IPS DF 6.9 (cell line): ENCODE results near the gene CAPN14.

Experiments
- DNase-seq: peaks from one replicate; pipeline ENCODE4 v3.0.0-alpha.2; 2013; ENCODE audit warnings: low read depth, low spot score
- H3K27ac ChIP-seq: one replicate; pipeline ENCODE4 v1.5.1; 2013; ENCODE audit warnings: low read length, control low read depth
- H3K27me3 ChIP-seq: 2 replicates; pipeline ENCODE4 v1.6.1; 2013; ENCODE audit warnings: mild to moderate bottlenecking, low read length; ENCODE audit not compliant: control insufficient read depth, insufficient read depth
- H3K36me3 ChIP-seq: 2 replicates; pipeline ENCODE4 v1.6.1; 2013; ENCODE audit warnings: low read length; ENCODE audit not compliant: control insufficient read depth, insufficient read depth
- H3K4me1 ChIP-seq: 2 replicates; pipeline ENCODE4 v1.6.1; 2013; ENCODE audit warnings: low read length; ENCODE audit not compliant: control insufficient read depth, insufficient read depth
- H3K4me3 ChIP-seq: 2 replicates; pipeline ENCODE4 v1.5.1; 2013; ENCODE audit warnings: mild to moderate bottlenecking, low read length
- H3K9me3 ChIP-seq: 2 replicates; pipeline ENCODE4 v1.6.1; 2013; ENCODE audit warnings: low read length, inconsistent platforms; ENCODE audit not compliant: control insufficient read depth, insufficient read depth
- WGBS: extraction: QIAGEN DNeasy Blood & Tissue Kit; methylation state at CpG from one replicate; pipeline ENCODE4 v1.1.7; 2013; ENCODE audit warnings: mixed read lengths, missing lambda C conversion rate; ENCODE audit not compliant: insufficient read length, insufficient coverage; 5-methylcytosine and 5-hydroxymethylcytosine counted together

Gene CAPN14

DNA sequence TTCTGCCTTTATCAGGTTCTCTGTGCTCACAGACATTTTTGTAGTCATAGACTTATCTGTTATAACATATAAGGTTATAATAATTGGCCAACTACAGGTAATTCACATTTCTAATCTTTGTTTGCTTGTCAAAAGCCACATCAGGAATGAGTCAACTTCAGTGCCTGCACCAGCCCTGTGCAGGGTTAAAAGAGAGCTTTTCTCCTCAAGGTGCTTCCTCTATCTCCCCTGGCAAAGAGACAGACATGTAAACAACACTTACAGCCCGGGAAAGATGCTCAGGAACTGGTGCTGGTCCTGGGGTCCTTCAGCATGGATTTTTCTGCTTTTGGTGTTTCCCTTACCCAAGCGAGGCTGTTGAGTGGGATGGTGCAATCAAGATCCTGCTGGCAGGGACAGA is 9.0 kb upstream of the CAPN14 start:
- Histone ChIP-seq H3K36me3 (no peaks in the 10 kb centered on the region), H3K4me3 (no peak overlapping the region), H3K9me3 (no peaks in the 10 kb centered on the region), H3K27me3 (no peaks in the 10 kb centered on the region), H3K4me1 (no peaks in the 10 kb centered on the region), H3K27ac (no peak overlapping the region)
- DNase-seq: no peak
- no CpG with 5 or more reads among the region's 2 CpGs for WGBS

- no peak overlapping the region for H3K27ac ChIP-seq
- H3K9me3 ChIP-seq: no peaks in the 10 kb centered on the region
- H3K27me3 ChIP-seq: no peaks in the 10 kb centered on the region
- H3K4me1 ChIP-seq: no peaks in the 10 kb centered on the region
- WGBS: no CpG with 5 or more reads among the region's 7 CpGs
- H3K4me3 ChIP-seq: no peak overlapping the region
- H3K36me3 ChIP-seq: no peaks in the 10 kb centered on the region
- no peak for DNase-seq
Observed at GRCh38 chr2:31223749-31224148, 6.4 kb upstream of the CAPN14 start.

- Histone ChIP-seq H3K27ac (no peak overlapping the region), H3K27me3 (no peaks in the 10 kb centered on the region), H3K4me1 (no peaks in the 10 kb centered on the region), H3K4me3 (no peak overlapping the region), H3K36me3 (no peaks in the 10 kb centered on the region), H3K9me3 (no peaks in the 10 kb centered on the region)
- no peak for DNase-seq
- no CpG with 5 or more reads among the region's 4 CpGs for WGBS
Observed at GRCh38 chr2:31223026-31223425, 5.7 kb upstream of the CAPN14 start.

DNA sequence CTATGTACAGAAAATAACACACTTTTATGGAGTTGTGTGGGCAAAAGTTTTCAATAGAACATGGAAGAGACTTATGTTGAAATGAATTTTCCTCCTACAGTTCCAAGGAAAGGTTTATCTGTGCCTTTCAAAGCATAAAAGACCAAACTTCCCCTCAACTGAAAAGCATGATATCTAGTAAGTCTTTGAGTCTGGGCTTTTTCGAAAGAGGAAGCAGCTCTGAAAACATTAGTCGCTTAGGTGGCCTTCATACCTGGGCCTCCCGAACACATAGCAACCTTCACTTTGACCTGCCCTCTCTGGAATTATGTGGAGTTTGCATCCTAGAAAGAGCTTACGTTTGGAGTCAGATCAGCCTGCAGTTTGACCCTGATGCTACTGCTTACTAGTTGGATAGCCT is 4.8 kb upstream of the CAPN14 start:
- no peak for DNase-seq
- Histone ChIP-seq H3K27me3 (no peaks in the 10 kb centered on the region), H3K9me3 (no peaks in the 10 kb centered on the region), H3K4me1 (no peaks in the 10 kb centered on the region), H3K36me3 (no peaks in the 10 kb centered on the region), H3K27ac (no peak overlapping the region), H3K4me3 (no peak overlapping the region)
- WGBS: no CpG with 5 or more reads among the region's 4 CpGs

GRCh38 chr2:31221544-31221943 is 4.2 kb upstream of the CAPN14 start:
- no peaks in the 10 kb centered on the region for H3K9me3 ChIP-seq
- H3K27me3 ChIP-seq: no peaks in the 10 kb centered on the region
- H3K4me3 ChIP-seq: no peak overlapping the region
- H3K27ac ChIP-seq: no peak overlapping the region
- no peaks in the 10 kb centered on the region for H3K4me1 ChIP-seq
- no peaks in the 10 kb centered on the region for H3K36me3 ChIP-seq
- DNase-seq: no peak
- no CpG with 5 or more reads among the region's 6 CpGs for WGBS

- Histone ChIP-seq H3K27me3 (no peaks in the 10 kb centered on the region), H3K4me1 (no peaks in the 10 kb centered on the region), H3K36me3 (no peaks in the 10 kb centered on the region), H3K27ac (no peak overlapping the region), H3K9me3 (no peaks in the 10 kb centered on the region), H3K4me3 (no peak overlapping the region)
- DNase-seq: no peak
- WGBS: no CpG with 5 or more reads among the region's 11 CpGs
Observed at GRCh38 chr2:31219131-31219969, 2.0 kb upstream of the CAPN14 start.

DNA sequence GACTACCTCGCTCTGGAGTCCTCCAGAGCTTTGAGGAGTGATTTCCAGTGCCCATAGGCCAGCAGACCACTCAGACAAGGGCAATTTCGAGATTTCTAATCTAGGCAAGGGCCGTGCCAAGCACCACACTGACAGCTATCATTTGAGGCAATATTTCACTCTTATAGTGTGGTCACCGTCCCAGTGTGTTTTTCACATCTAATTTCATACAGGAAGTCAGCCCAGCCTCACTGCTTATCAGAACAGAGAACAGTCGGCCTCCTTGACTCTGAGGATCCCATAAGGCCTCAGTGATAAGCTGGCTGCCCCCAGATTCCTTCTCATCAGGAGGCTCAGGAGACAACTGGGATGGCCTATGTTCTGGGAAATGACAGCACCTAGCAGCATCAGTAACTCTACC is 581 bp downstream of the CAPN14 start:
- WGBS: no CpG with 5 or more reads among the region's 5 CpGs
- Histone ChIP-seq H3K4me1 (no peaks in the 10 kb centered on the region), H3K36me3 (no peaks in the 10 kb centered on the region), H3K9me3 (no peaks in the 10 kb centered on the region), H3K27me3 (no peaks in the 10 kb centered on the region), H3K27ac (no peak overlapping the region), H3K4me3 (no peak overlapping the region)
- DNase-seq: no peak

- H3K27me3 ChIP-seq: no peaks in the 10 kb centered on the region
- DNase-seq: no peak
- no peak overlapping the region for H3K27ac ChIP-seq
- no peak overlapping the region for H3K4me3 ChIP-seq
- no peaks in the 10 kb centered on the region for H3K9me3 ChIP-seq
- no peaks in the 10 kb centered on the region for H3K36me3 ChIP-seq
- no CpG with 5 or more reads among the region's 8 CpGs for WGBS
- no peaks in the 10 kb centered on the region for H3K4me1 ChIP-seq
Observed at GRCh38 chr2:31214444-31214915, 2.8 kb downstream of the CAPN14 start.

DNA sequence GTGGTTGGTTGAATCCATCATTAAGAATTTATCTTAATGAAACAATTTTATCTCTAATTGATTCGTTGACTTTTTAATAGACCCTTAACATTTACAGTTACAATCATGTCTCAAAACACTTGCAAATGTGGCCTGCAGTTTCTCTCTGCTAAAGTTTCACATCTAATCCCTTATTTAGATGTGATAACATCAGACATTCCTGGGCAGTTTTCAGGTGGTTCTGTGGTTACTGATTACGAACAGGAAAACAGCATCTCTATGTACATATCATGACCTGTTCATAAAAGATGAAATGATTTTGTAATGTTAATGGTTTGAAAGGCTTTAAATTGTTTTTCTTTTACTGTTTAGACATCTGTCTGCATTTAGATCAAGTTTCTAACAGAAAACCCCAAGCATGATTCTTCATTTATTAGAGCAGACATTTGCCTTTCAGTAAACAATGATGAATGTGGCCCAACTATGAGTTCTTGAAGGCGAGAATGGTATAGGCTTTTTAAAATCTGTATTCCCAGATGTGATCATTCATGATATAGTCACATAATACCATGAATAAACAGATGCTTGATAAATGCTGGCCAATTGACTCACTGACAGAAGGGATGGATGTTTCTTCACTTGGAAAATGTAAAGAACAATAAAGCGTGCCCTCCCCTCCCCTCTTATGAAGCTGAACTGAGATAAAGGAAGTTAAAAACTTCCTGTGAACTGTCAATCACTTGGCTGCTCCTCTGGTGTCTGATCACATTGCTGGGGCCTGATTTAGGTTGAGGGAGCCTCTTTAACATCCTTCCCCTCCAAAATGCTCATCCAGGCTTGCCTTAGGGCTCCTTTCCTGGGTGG is 3.5 kb downstream of the CAPN14 start:
- Histone ChIP-seq H3K9me3 (no peaks in the 10 kb centered on the region), H3K36me3 (no peaks in the 10 kb centered on the region), H3K4me3 (no peak overlapping the region), H3K4me1 (no peaks in the 10 kb centered on the region), H3K27ac (no peak overlapping the region), H3K27me3 (no peaks in the 10 kb centered on the region)
- no peak for DNase-seq
- WGBS: no CpG with 5 or more reads among the region's 4 CpGs

DNA sequence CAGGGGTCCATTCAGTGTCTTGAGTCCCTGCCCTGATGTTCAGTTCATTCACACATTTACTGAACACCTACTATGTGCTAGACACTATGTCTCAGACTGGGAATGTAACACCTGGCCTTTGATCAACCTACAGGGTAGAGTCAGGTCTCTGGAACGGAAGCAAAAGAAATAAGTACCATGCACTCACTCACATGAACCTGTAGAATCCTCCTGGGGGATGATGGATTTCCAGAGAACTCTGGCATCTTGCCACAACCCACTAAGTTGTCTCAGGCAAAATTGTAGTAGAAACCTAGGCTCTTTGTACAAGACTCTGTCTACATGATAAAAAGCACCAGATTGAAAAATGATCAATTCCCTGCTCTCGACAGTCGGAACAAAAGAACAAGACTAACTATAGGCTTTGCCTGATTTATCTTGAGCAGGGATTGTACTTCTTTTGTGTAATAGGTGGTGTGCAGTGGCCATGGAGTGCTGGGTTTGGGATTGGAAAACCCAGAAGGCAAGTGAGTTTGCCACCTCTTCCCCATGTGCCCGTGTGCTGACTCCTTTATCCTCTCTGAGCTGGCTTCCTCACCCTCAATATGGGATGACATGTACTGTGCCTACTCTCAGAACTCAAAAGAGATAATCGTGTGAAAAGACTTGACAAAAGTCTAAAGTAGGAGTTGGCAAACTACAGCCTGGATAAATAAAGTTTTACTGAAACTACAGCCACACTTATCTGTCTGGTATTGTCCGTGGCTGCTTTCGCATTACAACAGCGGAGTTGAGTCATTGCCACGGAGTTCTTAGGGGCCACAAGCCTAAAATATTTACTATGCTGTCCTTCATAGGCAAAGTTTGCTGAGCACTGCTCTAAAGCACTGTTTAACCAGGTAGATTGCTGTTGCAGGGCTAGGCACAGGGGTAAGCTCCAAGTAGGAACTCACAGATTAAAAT is 4.4 kb downstream of the CAPN14 start:
- H3K9me3 ChIP-seq: no peaks in the 10 kb centered on the region
- no peaks in the 10 kb centered on the region for H3K4me1 ChIP-seq
- no peak overlapping the region for H3K4me3 ChIP-seq
- WGBS: no CpG with 5 or more reads among the region's 9 CpGs
- no peaks in the 10 kb centered on the region for H3K36me3 ChIP-seq
- no peak overlapping the region for H3K27ac ChIP-seq
- no peak for DNase-seq
- H3K27me3 ChIP-seq: no peaks in the 10 kb centered on the region
